Neural cell (in vitro differentiated cells): ENCODE measurements around the gene ERLIN1. TPM values are rescaled to one million over a fixed set of nuclear protein-coding genes. Genes with fewer than 3 reads are reported as not detected.

Source experiments
- H2AFZ ChIP-seq: fragments of 200-600, 300-800 bp; sonication (generic), shearing (Covaris generic); 2 replicates; pipeline ENCODE4 v1.6.0; 2014; ENCODE audit warnings: low read depth, mild to moderate bottlenecking, antibody characterized with exemption, low read length, moderate library complexity
- H3F3A ChIP-seq: fragments of 200-600 bp; shearing (Covaris generic); 2 replicates; pipeline ENCODE4 v1.6.1; 2016; ENCODE audit warnings: mild to moderate bottlenecking, moderate library complexity, mixed read lengths, antibody characterized with exemption, low read length; ENCODE audit not compliant: insufficient read depth, poor library complexity, severe bottlenecking
- H3K27ac ChIP-seq: fragments of 200-600, 300-800 bp; sonication (generic), shearing (Covaris generic); 2 replicates; pipeline ENCODE4 v1.5.1; 2014; ENCODE audit warnings: mild to moderate bottlenecking, low read length, moderate library complexity
- H3K27me3 ChIP-seq: fragments of 300-800, 200-600 bp; sonication (generic), shearing (Covaris generic); 2 replicates; pipeline ENCODE4 v1.6.0; 2014; ENCODE audit warnings: mild to moderate bottlenecking, low read depth, low read length, moderate library complexity; ENCODE audit not compliant: insufficient read depth
- H3K36me3 ChIP-seq: fragments of 300-800, 200-600 bp; sonication (generic), shearing (Covaris generic); 2 replicates; pipeline ENCODE4 v1.5.1; 2014; ENCODE audit warnings: mild to moderate bottlenecking, antibody characterized with exemption, low read length, moderate library complexity; ENCODE audit not compliant: insufficient read depth
- H3K4me2 ChIP-seq: fragments of 300-800, 200-600 bp; sonication (generic), shearing (Covaris generic); 2 replicates; pipeline ENCODE4 v1.6.0; 2014; ENCODE audit warnings: mild to moderate bottlenecking, low read length
- H3K4me3 ChIP-seq: fragments of 300-800, 200-600 bp; sonication (generic), shearing (Covaris generic); 2 replicates; pipeline ENCODE4 v1.5.1; 2014; ENCODE audit warnings: mild to moderate bottlenecking, low read length, moderate library complexity
- H3K79me2 ChIP-seq: fragments of 200-600 bp; shearing (Covaris generic); replicated peaks from 2 replicates; pipeline ENCODE4 v1.6.0; 2014; ENCODE audit warnings: mild to moderate bottlenecking, low read length, moderate library complexity; ENCODE audit not compliant: insufficient read depth
- H3K9ac ChIP-seq: fragments of 300-800, 200-600 bp; sonication (generic), shearing (Covaris generic); 2 replicates; pipeline ENCODE4 v1.6.1; 2016; ENCODE audit warnings: mild to moderate bottlenecking, low read length, mixed read lengths
- H3K9me2 ChIP-seq: fragments of 200-600 bp; shearing (Covaris generic); 2 replicates; pipeline ENCODE4 v1.6.1; 2016; ENCODE audit warnings: mild to moderate bottlenecking, low read length, mixed read lengths; ENCODE audit not compliant: insufficient read depth
- H3K9me3 ChIP-seq: fragments of 200-600, 300-800 bp; sonication (generic), shearing (Covaris generic); 2 replicates; pipeline ENCODE4 v1.6.1; 2016; ENCODE audit warnings: mild to moderate bottlenecking, mixed run types, low read length, moderate library complexity, mixed read lengths
- H4K20me1 ChIP-seq: fragments of 200-600 bp; shearing (Covaris generic); 2 replicates; pipeline ENCODE4 v1.6.1; 2016; ENCODE audit warnings: mild to moderate bottlenecking, mixed run types; ENCODE audit not compliant: insufficient read depth
- EP300 ChIP-seq: fragments of 450-650 bp; conservative IDR thresholded peaks from 2 replicates; pipeline ENCODE4 v1.6.1; 2014; ENCODE audit warnings: antibody characterized with exemption, mild to moderate bottlenecking, moderate library complexity; ENCODE audit not compliant: poor library complexity, severe bottlenecking
- EZH2 ChIP-seq: fragments of 200-600, 300-800 bp; shearing (Covaris generic), sonication (generic); IDR thresholded peaks from 2 replicates; pipeline ENCODE4 v1.6.1; 2014; ENCODE audit warnings: antibody characterized with exemption, low read length, borderline replicate concordance, mild to moderate bottlenecking; ENCODE audit not compliant: insufficient read depth, poor library complexity, severe bottlenecking
- MXI1 ChIP-seq: fragments of 450-650 bp; conservative IDR thresholded peaks from 2 replicates; pipeline ENCODE4 v1.6.1; 2014; ENCODE audit warnings: antibody characterized with exemption, mild to moderate bottlenecking; ENCODE audit not compliant: poor library complexity, severe bottlenecking
- POLR2AphosphoS5 ChIP-seq: IDR thresholded peaks from 2 replicates; pipeline ENCODE4 v1.6.1; 2012
- RAD21 ChIP-seq: fragments of 450-650 bp; conservative IDR thresholded peaks from 2 replicates; pipeline ENCODE4 v1.6.1; 2014; ENCODE audit warnings: antibody characterized with exemption, mild to moderate bottlenecking, moderate library complexity
- SMC3 ChIP-seq: fragments of 450-650 bp; conservative IDR thresholded peaks from 2 replicates; pipeline ENCODE4 v1.6.1; 2014; ENCODE audit warnings: antibody characterized with exemption, mild to moderate bottlenecking, moderate library complexity; ENCODE audit not compliant: poor library complexity
- TAF1 ChIP-seq: IDR thresholded peaks from 2 replicates; pipeline ENCODE4 v1.6.1; 2012; ENCODE audit warnings: low read depth
- polyA plus RNA-seq: library from polyadenylated mRNA; depleted of rRNA; stranded (reverse); fragments of >200 nt; gene quantifications from 2 replicates; pipeline ENCODE4 v1.2.3, GENCODE V29; 2014
- TF ChIP-seq, protein P1 (sequence below): IDR thresholded peaks from 2 replicates; pipeline ENCODE4 v1.6.1; 2012; ENCODE audit warnings: borderline replicate concordance
- TF ChIP-seq, protein P2 (sequence below): fragments of 450-650 bp; IDR thresholded peaks from 2 replicates; pipeline ENCODE4 v1.5.1; 2014; ENCODE audit warnings: antibody characterized with exemption, mild to moderate bottlenecking, moderate library complexity; ENCODE audit not compliant: poor library complexity, severe bottlenecking

Gene ERLIN1
- polyA plus RNA-seq, 1 donor from 2014 or later: 6.5 TPM

DNA sequence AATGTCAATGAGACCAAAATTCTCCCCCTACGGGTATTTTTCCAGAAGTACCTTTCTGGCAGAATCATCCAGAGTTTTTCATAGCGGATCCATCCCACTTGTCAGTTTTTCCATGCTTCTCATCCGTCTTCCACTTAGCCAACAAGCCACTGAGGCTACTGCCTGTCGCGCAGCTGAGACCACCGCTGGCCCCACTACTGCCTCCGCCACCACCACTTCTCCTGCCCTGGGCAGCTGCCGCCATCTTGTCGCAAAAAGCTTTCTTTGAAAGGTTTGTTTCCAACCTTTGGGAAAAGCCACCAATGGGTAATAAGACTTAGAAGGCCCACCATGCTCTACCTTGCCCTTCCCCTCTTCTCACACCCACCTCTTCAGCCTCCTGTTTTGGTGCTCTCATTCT, 42.1 kb downstream of the ERLIN1 start:
- H2AFZ ChIP-seq: no peak overlapping the region

DNA sequence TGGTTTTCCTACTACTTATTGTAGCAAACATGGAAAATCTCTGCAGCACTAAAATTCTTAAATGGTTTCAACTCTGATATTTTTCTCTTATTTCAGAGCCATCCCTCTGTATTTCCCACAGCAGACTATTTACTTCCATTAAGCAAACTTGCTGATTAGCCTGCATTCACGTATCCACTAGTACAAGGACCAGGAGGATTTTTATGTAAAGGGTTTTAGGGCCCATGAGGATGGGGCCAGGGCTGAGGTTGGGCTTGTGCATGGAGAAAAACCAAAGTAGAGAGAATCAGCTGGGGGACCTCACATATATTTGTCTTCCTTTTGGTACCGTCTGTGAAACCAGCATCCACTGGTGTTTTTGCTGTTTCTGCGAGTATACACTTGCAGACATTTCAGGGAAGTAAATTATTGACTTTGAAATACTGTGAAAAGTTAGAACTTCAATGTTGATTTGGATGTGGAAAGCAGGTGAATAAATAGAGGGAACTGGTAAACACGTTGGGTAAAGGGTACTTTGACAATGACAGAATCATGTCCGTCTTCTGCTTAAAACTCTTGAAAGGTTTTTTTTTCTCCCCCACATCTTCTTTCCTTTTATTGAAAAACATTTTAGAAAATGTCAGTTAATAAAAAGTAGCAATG, 44.3 kb downstream of the ERLIN1 start:
- no peaks in the 10 kb centered on the region for H3F3A ChIP-seq
- H3K27ac ChIP-seq: no peak overlapping the region
- H3K9ac ChIP-seq: no peak overlapping the region
- no peaks in the 10 kb centered on the region for H3K79me2 ChIP-seq
- no peak overlapping the region for H3K4me3 ChIP-seq
- H3K9me2 ChIP-seq: no peaks in the 10 kb centered on the region
- TF ChIP-seq, protein P1, sequence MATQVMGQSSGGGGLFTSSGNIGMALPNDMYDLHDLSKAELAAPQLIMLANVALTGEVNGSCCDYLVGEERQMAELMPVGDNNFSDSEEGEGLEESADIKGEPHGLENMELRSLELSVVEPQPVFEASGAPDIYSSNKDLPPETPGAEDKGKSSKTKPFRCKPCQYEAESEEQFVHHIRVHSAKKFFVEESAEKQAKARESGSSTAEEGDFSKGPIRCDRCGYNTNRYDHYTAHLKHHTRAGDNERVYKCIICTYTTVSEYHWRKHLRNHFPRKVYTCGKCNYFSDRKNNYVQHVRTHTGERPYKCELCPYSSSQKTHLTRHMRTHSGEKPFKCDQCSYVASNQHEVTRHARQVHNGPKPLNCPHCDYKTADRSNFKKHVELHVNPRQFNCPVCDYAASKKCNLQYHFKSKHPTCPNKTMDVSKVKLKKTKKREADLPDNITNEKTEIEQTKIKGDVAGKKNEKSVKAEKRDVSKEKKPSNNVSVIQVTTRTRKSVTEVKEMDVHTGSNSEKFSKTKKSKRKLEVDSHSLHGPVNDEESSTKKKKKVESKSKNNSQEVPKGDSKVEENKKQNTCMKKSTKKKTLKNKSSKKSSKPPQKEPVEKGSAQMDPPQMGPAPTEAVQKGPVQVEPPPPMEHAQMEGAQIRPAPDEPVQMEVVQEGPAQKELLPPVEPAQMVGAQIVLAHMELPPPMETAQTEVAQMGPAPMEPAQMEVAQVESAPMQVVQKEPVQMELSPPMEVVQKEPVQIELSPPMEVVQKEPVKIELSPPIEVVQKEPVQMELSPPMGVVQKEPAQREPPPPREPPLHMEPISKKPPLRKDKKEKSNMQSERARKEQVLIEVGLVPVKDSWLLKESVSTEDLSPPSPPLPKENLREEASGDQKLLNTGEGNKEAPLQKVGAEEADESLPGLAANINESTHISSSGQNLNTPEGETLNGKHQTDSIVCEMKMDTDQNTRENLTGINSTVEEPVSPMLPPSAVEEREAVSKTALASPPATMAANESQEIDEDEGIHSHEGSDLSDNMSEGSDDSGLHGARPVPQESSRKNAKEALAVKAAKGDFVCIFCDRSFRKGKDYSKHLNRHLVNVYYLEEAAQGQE: no peak
- TF ChIP-seq MXI1 (no peak), TAF1 (no peak), RAD21 (no peak), POLR2AphosphoS5 (no peak), EZH2 (no peak), EP300 (no peak), SMC3 (no peak)
- TF ChIP-seq, protein P2, sequence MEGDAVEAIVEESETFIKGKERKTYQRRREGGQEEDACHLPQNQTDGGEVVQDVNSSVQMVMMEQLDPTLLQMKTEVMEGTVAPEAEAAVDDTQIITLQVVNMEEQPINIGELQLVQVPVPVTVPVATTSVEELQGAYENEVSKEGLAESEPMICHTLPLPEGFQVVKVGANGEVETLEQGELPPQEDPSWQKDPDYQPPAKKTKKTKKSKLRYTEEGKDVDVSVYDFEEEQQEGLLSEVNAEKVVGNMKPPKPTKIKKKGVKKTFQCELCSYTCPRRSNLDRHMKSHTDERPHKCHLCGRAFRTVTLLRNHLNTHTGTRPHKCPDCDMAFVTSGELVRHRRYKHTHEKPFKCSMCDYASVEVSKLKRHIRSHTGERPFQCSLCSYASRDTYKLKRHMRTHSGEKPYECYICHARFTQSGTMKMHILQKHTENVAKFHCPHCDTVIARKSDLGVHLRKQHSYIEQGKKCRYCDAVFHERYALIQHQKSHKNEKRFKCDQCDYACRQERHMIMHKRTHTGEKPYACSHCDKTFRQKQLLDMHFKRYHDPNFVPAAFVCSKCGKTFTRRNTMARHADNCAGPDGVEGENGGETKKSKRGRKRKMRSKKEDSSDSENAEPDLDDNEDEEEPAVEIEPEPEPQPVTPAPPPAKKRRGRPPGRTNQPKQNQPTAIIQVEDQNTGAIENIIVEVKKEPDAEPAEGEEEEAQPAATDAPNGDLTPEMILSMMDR: no peak
- no peaks in the 10 kb centered on the region for H3K36me3 ChIP-seq
- H2AFZ ChIP-seq: no peak overlapping the region
- no peak overlapping the region for H3K4me2 ChIP-seq
- no peaks in the 10 kb centered on the region for H3K27me3 ChIP-seq
- H4K20me1 ChIP-seq: no peaks in the 10 kb centered on the region
- H3K9me3 ChIP-seq: no peaks in the 10 kb centered on the region

More for the DNA sequence above, 42.1 kb downstream of the ERLIN1 start:
- H3K4me3 ChIP-seq: no peak overlapping the region
- H3K79me2 ChIP-seq: no peaks in the 10 kb centered on the region
- H3F3A ChIP-seq: no peaks in the 10 kb centered on the region
- TF ChIP-seq, protein P1: no peak
- no peaks in the 10 kb centered on the region for H3K27me3 ChIP-seq
- H3K4me2 ChIP-seq: no peak overlapping the region
- no peaks in the 10 kb centered on the region for H4K20me1 ChIP-seq
- no peaks in the 10 kb centered on the region for H3K9me2 ChIP-seq
- H3K9ac ChIP-seq: no peak overlapping the region
- no peaks in the 10 kb centered on the region for H3K9me3 ChIP-seq
- H3K36me3 ChIP-seq: no peaks in the 10 kb centered on the region
- H3K27ac ChIP-seq: no peak overlapping the region
